CD1c-positive myeloid dendritic cell (primary cell): ENCODE data around the gene ACER3.
"Not testable (repeated sequence)": the region's sequence is repeated elsewhere in the genome, so short reads cannot be mapped to it uniquely, and the experiment has no call there.

Source experiments
- DNase-seq: peaks from one replicate; pipeline ENCODE4 v3.0.0-alpha.2; 2016; ENCODE audit errors: extremely low spot score

The ACER3 gene

GRCh38 chr11:77057938-77058474 lies 197.3 kb downstream of the ACER3 start:
- DNase-seq, result no peak

- DNase-seq, result no peak
Measured at GRCh38 chr11:77058900-77059299, 198.2 kb downstream of the ACER3 start.

DNA sequence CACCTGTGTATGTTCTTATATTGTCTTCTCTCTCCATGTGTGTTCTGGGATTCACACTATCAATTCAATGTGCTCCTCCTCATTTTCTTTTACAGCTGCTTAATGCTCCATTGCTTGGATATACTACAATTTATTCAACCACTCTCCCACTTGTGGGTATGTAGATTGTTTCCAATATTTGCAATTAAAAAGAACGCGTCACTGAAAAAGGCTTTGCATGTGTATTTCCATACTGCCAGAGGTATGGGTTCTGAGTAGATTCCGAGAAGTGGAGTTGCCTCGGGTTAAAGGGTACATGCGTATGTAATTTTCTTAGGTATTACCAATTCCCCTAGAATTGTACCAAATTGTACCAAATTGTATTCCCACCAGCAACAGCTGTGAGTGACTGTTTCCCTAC lies 199.1 kb downstream of the ACER3 start:
- no peak for DNase-seq

- no peak for DNase-seq
Measured at GRCh38 chr11:77060234-77060633, 199.5 kb downstream of the ACER3 start.

DNA sequence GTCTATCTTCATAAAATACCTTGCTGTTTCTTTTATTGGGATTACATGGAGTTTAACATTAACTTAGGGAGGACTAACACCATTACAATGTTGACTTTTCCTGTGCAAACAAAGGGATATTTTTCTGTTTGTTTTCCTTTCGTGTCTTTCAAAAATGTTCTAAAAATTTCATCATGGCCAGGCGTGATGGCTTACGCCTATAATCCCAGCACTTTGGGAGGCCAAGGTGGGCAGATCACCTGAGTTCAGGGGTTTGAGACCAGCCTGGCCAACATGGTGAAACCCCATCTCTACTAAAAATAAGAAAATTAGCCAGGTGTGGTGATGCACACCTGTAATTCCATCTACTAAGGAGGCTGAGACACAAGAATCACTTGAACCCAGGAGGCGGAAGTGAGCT lies 200.5 kb downstream of the ACER3 start:
- not testable (repeated sequence) for DNase-seq

DNA sequence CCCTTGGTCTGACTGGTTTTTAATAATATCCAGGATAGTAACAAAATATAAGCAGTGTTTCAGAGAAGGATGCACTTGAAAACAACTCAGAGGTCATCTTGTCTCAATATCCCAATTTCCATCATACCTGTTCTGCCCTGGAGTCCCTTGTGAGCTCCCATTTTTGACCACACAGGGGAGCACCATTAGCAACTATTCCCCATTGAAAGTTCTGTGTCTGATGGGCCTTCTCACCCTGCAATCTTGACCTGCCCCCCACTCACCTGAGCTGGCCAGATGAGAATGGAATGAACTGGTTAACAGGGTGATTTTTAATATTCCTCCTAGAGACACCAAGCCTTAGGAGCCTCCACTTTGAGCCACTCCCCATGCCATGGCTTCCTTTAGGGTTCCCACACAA lies 202.2 kb downstream of the ACER3 start:
- DNase-seq, result no peak

DNA sequence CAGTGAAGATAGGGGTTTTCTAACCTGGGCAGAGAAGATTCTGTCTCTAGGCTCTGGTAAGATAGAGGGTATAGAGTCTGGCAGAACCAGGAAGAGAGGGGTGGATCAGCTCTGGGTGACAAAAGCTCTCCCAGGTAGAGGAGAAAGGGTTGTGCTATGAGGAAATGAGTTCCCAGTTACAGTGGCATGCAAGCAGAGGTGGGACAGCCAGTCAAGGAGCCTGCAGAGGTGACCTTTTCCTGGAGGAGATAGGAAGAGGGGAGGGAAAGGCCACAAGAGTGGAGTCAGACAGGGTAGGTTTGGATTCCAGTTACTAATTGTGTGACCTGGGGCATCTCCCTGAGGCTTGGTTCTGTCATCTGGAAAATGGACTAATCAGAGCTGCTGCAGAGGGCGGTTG lies 202.7 kb downstream of the ACER3 start:
- no peak for DNase-seq

GRCh38 chr11:77063861-77064260 lies 203.1 kb downstream of the ACER3 start:
- no peak for DNase-seq

- no peak for DNase-seq
Measured at GRCh38 chr11:77064648-77065217, 204.0 kb downstream of the ACER3 start.

- peak; percentile 81 for DNase-seq
Measured at GRCh38 chr11:77065878-77066228, 205.1 kb downstream of the ACER3 start.

GRCh38 chr11:77066229-77067042 lies 205.7 kb downstream of the ACER3 start, which contains the start of gene CAPN5:
TSS of gene CAPN5 (plus strand) at chr11:77066971. CDS start at chr11:77084887, 17,916 bp downstream.
- peak; percentile 96 for DNase-seq

DNA sequence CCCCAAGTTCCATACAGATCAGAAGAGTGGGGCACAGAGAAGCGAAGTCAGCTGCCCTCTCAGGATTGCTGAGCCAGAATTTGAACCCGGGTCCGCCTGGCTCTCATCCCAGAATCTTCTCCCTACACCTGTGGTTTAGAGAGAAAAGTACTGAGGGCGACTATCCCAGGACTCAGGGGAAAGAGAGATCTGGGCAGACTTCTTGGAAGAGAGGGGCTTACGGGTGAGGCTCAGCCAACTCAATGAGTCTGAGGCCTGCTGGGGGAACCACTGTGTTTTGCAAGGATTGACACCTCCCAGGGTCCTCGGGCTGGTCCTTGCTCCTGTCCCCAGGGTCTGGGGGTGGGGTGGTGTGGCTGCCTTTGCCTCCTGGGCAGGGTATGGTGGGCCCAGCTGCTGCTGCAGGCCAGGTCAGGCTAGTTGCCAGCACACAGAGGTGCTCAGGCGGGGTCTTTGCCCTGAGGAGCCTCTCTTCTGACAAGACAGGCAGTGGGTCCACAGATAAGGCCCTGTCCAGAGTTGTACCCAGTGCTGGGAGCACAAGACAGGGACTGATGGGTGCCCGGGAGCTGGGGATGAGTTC lies 207.2 kb downstream of the ACER3 start:
- no peak for DNase-seq

DNA sequence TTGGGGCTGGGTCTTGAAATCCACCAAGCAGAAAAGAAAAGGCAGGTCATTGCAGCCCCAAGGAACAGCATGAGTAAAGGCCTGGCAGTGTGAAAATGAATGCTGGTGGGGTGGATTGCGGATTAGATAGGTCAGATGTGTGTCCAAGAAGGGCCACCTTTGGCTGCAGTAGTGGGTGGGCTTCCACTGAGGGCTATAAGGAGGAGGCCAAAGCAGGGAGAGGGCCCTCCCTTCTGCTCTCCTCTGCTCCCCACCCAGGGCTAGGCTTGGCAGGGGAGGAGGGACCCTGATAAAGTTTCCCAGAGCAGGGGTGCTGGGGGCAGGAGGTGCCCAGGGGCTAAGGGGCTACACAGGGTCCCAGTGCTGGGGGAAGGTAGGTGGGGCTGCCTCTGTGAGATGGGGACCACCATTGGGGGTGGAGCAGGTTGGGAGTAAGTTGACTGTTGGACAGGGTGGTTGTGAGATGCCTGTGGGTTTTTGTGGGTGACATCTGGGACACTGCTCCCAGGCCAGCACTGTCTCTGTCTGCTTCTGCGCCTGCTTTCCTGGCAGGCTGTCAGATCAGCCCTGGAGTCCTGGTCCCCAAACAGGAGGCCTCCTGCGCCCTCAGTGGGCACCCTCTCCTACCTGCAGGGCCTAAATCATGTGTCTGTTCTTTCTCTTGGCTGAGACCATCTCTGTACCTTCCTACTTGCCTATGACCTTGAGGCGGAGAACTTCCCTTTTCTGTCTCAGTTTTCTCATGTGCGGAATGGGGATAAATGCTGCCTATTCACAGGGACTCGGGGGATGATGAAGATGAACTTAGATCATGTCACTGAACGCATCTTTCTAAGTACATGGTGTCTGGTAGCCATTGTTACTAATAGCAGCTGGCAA lies 208.0 kb downstream of the ACER3 start:
- no peak for DNase-seq

DNA sequence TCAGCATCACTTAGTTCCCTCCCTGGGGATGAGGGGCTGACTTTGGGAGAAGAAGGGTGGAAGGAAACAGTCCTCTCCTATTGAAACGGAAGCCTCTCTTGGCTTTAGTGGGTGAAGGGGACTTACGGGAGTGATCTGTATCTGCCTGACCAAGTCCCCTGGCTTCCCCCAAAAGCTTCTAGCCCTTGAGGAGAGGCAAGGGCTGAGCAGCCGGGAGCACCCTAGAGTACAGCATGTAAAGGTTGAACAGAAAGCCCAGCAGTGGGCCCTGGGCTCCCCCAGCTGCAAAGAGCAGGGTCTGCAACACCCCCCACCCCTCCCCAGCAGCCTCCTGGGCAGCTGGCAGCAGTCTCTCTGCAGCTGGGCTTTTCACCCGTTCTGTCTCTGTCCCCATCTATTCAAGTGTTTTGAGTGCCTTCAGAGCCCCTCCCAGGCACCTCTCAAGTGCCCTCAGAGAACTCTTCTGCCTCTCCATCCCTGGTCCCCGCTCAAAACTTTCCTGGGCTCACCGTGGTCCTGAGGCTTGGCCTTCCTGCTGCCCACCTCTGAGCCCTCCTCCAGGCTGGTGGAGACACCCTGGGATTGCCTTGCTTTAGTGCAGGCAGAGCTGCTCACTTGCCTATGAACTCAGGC lies 208.7 kb downstream of the ACER3 start:
- no peak for DNase-seq

GRCh38 chr11:77069969-77070582 lies 209.4 kb downstream of the ACER3 start:
- no peak for DNase-seq

- no peak for DNase-seq
Measured at GRCh38 chr11:77071077-77071476, 210.4 kb downstream of the ACER3 start.

- peak; percentile 52 for DNase-seq
Measured at GRCh38 chr11:77071671-77072605, 211.2 kb downstream of the ACER3 start.

GRCh38 chr11:77072851-77073327 lies 212.2 kb downstream of the ACER3 start:
- no peak for DNase-seq

DNA sequence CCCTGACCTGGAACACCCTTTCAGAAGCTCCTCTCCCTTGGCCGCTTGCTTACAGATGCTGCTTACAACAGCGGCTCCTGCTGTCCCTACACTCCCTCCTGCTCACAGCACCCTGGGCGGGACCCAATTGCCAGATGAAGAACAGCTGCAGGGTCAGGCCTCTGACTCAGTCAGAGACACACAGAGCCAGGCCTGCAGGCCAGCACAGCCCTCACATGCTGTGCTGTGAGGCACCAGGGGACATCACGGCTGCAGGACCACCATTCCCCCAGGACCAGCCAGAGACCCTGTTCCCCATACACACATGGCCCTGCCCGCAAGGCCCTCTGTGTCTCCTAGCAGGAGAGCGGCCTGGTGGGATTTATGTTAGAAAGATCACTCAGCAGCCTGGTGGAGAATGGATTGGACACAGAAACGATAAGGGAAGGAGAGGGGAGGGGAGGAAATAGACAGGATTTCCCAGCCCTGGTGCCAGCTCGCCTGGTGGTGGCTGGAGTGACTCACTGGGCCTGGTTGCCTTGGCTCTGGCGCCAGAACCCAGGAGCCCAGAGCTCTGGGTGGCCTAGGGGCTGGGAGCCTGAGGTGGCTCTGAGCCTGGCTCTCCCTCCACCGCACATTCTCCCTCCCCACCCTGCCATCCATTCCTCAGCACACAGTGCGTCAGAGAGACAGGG lies 212.7 kb downstream of the ACER3 start:
- DNase-seq, result no peak
